GM19397 (cell line): Measurements from ENCODE around the gene GABRR3.

ENCODE experiments used
- ATAC-seq: cut with Tn5 transposase; IDR thresholded peaks from one replicate; pipeline ENCODE4 v1.9.1; 2021; ENCODE audit warnings: mild to moderate bottlenecking, moderate library complexity; ENCODE audit not compliant: unreplicated experiment

Gene GABRR3

DNA sequence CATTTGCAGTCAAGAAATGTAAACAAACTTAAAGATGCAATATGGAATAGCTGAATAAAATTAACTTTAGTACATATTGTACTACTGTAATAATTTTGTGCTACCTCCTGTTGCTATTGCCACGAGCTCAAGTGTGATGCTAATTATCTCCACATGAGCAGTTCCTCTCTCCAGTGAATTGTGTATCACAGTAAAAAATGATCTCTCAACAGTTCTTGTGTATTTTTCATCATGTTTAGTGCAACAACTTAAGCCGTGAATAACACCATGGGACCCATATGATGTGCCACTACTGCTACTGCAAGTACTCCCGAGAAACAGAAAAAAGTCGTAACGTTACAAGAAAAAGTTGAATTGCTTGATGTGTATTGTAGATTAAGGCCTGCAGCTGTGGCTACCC lies 75.2 kb downstream of the GABRR3 start:
- ATAC-seq = no peak

DNA sequence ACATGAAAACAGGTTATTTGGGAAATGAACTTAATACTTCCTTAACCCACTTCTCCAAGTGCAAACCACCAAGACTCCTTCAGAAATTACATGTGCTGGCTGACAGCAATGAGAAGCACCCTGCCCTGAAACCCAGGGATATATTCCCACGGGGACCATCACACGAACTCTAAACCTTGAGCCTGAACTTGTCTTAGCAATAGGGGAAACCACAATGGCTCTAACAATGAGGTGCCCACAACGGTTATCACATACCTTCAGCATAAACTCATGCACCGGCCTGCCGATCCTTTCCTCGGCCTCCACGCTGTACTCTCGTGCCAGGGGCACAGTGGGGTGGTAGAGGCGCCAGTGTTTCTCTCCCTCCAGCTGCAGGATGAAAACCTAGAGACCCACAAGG lies 76.3 kb downstream of the GABRR3 start:
- ATAC-seq = no peak

DNA sequence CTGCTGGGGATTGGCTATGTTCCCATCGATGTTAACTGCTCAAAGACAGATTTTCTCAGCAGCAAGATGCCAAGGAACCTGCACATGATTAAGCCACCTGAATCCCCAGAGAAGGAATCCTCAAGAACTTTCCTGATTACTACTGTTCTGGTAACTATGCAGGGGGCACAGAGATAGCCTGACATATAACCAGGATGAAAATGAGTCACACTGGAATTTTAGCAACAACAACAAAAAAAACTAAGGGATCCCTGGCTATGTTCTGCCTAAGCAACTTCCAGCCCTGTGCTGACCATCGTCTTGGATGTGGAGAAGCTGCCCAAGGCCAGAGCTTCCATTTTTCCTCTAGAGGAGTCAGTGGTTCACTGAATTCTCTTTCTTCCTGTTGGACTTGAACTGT lies 76.7 kb downstream of the GABRR3 start:
- ATAC-seq = no peak

DNA sequence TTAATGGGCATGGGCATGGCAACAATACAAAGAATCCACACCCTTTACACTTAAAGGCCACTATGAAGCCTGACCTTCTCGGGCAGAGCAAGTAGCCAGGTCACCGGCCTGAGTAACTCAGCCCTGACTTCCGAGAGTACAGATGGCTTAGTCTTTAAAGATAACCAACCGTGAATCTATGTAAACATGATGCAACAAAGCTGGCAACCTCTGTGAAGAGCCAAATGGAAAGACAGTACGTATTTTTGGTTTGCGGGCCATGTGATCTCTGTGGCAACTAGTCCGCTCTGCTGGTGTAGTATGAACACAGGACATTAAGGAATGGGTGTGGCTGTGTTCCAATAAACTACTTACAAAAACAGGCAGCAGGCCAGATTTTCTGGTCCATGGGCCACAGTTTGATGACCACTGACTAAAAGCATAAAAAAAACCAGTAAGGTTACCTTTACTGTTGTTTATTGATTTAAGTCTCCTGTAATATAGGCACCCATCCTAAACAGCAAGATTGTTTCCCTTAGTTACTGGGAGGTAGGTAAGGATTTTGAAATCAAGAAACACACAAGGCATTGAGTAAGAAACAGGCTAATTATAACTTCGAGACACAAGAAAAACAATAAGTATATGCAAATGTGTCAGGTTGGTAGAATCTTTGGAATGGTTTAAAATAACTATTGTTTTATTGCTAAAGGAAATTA lies 77.4 kb downstream of the GABRR3 start:
- no peak for ATAC-seq

DNA sequence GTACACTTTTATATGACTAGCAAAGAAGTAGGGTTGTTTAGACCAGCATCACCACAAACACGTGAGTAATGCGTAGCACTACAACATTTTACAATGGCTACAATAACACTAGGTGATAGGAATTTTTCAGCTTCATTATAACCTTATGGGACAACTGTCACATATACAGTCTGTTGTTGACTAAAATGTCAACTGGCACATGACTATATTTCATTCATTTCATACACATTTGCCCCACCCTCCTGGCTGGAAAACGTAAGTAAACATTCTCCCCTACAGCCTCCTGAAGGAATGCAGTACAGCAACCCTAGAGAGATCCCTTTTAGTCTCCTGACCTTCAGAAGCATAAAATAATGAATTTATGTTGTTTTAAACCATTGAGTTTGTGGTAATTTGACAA lies 79.1 kb downstream of the GABRR3 start:
- ATAC-seq = no peak

DNA sequence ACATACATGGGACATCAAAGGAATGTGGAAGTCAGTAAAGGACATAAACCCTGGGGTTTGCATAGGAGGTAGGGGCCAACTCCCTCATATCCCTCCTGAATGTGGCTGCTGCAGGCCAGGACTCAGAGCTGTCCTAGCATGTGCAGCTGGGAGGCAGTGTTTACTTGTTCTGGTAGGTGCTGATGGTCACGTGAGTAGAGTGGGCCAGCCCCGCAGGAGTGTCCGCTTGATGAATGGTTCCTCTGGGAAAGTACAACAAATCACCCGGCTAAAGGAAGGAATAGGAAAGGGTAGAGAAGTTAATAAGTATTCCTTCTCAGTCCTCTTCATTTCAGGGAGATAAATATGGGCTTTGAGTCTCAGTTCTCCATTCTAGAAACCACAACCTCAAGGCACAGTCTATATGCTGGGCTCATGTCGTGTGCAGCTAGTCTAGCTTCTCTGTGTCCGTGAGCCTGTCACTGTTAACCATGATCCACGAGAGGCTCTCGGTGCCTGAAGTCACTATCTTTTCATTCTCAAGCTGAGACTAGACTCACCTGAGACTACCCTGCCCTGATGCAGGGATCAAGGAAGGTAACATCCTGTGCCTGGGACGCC lies 80.8 kb downstream of the GABRR3 start:
- ATAC-seq = no peak

DNA sequence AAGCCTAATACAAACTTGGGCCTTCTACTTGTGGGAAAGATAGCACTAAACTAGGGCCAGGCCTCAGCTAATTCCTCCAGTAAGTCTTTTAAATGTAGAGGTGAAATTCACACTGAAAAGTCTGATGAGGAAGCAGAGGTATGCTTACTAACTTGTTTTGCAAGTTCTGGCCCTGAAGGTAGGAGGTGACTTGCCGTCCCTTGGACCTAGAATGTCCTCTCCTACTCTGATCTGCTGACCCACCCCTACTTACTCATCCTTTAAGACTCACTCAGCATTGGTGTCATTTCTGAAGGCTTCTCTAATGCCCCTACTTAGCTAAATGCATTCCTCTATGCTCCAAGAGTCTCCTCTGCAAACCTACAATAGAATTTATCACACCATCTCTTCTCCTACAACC lies 82.2 kb downstream of the GABRR3 start:
- no peak for ATAC-seq

DNA sequence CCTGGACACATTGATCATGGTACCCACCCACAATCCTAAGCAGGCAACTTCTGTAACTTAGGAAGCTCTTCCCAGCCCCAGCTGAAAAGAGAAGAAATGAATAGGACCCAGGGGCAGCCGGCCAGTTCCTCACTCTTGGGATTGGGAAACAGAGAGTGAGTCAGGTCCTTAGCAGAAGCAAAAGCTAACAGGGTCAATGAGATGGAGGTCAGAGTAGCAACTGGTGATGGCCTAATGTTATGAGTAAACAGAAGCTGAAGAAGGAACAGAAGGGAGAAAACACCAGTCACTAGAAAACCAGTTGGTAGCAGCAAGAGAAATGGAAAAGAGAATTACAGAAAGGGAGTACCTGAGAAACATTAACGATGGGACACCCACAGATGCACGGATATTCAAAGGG lies 82.8 kb downstream of the GABRR3 start:
- ATAC-seq = no peak

DNA sequence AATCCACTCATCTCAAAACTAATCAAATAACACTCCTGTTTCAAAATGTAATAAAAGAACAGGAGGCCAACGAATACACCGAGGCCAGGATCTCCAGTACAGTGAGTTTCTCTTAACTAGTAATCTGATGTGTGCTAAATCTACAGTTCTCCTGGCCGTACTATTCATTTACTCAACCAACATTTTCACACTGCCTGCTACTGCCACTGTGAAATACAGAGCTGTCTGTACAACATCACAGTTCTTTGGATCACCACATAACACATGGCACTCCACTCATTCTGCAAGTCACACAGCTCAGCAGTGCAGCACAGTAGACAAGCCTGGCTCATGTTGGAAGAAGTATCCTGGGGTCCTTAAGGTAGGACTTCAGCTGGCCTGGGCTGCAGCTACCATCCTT lies 84.8 kb downstream of the GABRR3 start:
- ATAC-seq = no peak

DNA sequence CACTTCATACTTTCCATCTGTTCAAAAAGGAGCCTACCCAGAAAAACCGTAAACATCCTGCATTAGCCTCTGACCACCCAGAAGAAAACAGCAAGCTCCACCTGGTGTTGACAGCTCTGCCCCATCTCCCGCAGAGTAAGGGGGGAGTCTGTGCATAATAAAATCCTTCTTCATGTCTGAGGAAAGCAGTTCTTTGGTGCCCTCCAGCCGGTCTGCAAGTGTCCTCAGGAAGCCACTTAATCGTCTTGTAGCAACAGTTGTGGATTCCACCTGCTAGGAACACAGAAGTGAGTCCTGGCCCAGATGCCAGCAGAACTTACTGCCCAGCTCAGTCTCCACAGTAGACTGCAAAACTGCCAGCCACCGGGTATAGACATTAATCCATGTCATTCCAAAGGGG lies 85.4 kb downstream of the GABRR3 start:
- ATAC-seq = no peak

GRCh38 chr3:97949110-97949485 lies 86.0 kb downstream of the GABRR3 start:
- no peak for ATAC-seq

DNA sequence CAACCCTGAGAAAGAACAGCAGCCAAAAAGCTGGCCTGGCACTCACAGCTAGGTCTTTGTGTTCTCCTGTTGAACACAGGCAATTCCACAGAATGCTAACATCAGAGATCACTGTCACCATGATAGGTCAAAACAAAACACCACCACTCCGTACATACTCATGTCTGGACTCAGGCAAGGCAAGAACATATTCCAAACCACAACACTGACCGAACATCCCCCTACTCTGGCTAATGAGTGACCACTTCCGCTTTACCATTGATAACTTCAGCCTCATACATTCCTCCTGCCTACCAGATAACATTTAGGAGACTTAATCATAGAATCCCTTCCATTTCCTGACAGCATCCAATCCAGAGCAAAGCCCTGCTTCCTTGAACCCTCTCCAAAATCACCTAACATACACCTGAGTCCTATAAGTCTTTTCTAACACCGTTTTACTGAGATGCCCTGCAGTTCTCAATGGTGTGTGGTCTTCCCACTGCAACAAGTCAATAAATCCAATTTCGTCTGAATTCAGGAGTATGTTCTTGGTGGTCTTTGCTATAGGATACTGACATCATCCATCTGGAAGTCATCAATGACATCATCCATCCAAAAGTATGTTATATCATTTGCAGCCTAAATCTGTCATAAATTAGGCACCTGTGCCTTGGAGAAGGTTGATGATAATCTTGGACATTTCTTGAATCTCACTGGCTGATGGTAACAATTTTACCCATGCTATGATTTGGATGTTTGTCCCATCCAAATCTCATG lies 86.6 kb downstream of the GABRR3 start:
- no peak for ATAC-seq

DNA sequence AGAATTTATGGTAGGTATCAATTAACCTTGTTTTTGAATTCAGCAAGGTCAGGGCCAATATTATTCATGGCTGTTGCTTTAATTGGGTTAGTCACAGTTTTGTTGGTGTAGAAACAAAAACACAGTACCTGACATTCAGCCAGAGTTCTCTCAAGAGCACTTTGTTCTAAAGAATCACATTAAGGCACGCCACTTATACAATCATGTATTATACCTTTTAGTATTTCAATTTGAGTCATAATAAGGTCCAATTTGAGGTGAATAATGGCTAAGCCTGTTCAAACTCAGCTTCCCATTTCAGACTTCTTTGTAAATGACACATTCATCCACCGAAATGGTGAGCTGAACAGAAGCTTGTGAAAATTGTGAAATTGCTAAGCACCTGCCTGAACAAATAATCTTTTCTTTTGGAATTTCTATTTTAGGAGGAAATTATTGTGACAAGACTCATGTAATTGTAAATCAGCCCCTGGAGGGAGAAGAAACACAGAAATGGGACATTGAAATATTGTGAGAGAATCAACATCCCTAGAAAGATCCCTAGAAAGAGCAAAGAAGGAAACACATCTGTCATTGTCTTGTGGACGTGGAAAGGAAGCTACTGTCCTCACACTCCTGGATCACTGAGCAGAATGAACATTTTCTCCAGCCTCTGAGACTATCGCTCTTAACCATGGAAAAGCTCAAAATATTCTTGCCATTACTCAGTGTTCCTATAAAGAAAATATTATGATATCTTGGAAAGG lies 92.1 kb downstream of the GABRR3 start:
- ATAC-seq = no peak

- no peak for ATAC-seq
Measured at GRCh38 chr3:97940034-97940433, 95.1 kb downstream of the GABRR3 start.

DNA sequence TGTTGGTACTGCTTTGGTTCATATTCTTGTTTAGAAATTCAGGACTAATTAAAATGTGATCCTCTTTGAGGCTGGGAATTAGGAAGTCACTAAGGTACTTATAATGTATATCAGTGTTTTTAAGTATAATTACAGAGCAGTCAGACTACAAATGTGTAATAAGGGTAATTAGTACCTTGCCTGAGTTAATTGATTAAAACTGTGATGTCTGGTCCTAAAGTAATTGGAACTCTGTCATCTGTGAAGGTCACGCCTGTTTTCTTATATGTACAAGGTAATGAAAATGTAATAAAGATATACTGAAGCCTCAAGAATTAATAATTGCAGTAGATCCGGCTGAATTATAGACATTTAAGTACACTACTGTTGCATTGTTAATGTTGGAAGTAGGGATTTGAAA lies 95.7 kb downstream of the GABRR3 start:
- ATAC-seq = no peak

GRCh38 chr3:97938444-97938843 lies 96.7 kb downstream of the GABRR3 start:
- ATAC-seq = no peak

DNA sequence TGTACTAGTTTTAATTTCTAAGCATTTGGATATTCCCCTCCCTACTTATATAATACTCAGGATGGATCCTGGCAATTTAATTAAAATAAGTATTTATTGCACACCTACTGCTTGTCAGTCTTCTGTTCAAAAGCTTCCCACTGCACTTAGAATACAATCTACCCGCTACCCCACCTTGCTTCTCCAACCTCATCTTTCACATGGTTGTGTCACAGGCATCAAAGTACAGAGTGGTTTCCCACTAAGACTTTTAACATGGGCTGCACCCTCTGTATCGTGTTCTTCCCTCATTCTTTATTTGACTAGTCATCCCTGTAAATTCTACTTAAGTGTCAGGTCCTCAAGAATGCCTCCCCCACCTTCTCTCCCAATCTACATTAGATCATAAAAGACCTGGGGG lies 97.9 kb downstream of the GABRR3 start:
- no peak for ATAC-seq

GRCh38 chr3:97935842-97936241 lies 99.3 kb downstream of the GABRR3 start:
- ATAC-seq = no peak
